Effector memory CD4-positive, alpha-beta T cell (primary cell): ENCODE results near the gene CNTRL.
A peak's percentile ranks its signal among the peaks of the same experiment; 100 is the strongest.

Experiments used
- DNase-seq, 3 donors: peaks; one replicate each; pipeline ENCODE4 v3.0.0-alpha.2; 2020
- H3K27ac ChIP-seq: 2 replicates; pipeline ENCODE4 v1.7.0; 2013; ENCODE audit warnings: mild to moderate bottlenecking, low read length, moderate library complexity; ENCODE audit not compliant: insufficient read depth, poor library complexity, severe bottlenecking
- H3K27me3 ChIP-seq: replicated peaks from 2 replicates; pipeline ENCODE4 v1.7.0; 2013; ENCODE audit warnings: mild to moderate bottlenecking, low read length; ENCODE audit not compliant: insufficient read depth, control insufficient read depth, poor library complexity, severe bottlenecking
- H3K36me3 ChIP-seq: 2 replicates; pipeline ENCODE4 v1.7.0; 2013; ENCODE audit warnings: mild to moderate bottlenecking, low read length, moderate library complexity; ENCODE audit not compliant: control insufficient read depth, insufficient read depth
- H3K4me1 ChIP-seq: 2 replicates; pipeline ENCODE4 v1.7.0; 2013; ENCODE audit warnings: low read length, mild to moderate bottlenecking; ENCODE audit not compliant: control insufficient read depth, insufficient read depth, poor library complexity, severe bottlenecking
- H3K4me3 ChIP-seq: 2 replicates; pipeline ENCODE4 v1.7.0; 2013; ENCODE audit warnings: low read length, low read depth, mild to moderate bottlenecking; ENCODE audit not compliant: insufficient read depth, poor library complexity, severe bottlenecking
- H3K9me3 ChIP-seq: 2 replicates; pipeline ENCODE4 v1.7.0; 2013; ENCODE audit warnings: mild to moderate bottlenecking, low read length, moderate library complexity; ENCODE audit not compliant: control insufficient read depth

Gene CNTRL

DNA sequence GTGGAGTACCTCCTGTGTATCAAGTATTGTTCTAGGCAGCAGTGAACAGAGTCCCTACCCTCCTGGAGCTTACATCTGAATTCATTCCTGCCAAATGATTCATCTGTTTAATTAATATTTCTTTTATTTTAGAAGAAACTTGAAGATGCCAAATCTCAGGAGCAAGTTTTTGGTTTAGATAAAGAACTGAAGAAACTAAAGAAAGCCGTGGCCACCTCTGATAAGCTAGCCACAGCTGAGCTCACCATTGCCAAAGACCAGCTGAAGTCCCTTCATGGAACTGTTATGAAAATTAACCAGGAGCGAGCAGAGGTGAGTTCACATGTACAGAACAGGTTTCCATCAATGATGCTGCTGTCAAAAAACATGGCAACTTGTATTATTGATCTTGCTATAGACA is 69.0 kb downstream of the CNTRL start:
- Histone ChIP-seq H3K27me3 (no peaks in the 10 kb centered on the region), H3K9me3 (no peaks in the 10 kb centered on the region), H3K4me1 (no peaks in the 10 kb centered on the region), H3K4me3 (no peak overlapping the region), H3K36me3 (peaks cover 94% of the 10 kb centered on the region), H3K27ac (no peak overlapping the region)
- DNase-seq = no peak

DNA sequence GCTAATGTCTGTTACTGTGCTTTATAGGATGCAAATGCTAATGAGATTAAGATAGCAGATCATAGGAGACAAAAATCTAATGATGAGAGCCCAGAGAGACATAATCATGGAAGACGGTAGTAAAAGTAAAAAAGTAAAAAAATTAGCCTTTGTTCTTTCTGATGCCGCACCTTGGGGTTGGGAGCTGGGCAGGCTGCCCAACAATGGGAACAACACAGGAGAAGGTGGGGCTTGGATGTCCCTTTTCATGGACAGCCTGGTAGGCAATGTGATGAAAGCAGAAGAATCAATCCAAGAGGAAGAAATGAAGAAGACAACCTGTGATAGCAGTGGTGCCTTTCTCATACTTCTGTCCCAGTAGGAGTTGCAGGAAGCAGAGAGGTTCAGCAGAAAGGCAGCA is 69.7 kb downstream of the CNTRL start:
- H3K27me3 ChIP-seq = no peaks in the 10 kb centered on the region
- no peak overlapping the region for H3K27ac ChIP-seq
- DNase-seq = no peak
- H3K9me3 ChIP-seq = no peaks in the 10 kb centered on the region
- peaks cover 91% of the 10 kb centered on the region for H3K36me3 ChIP-seq
- no peaks in the 10 kb centered on the region for H3K4me1 ChIP-seq
- no peak overlapping the region for H3K4me3 ChIP-seq

- Histone ChIP-seq H3K9me3 (no peaks in the 10 kb centered on the region), H3K27ac (no peak overlapping the region), H3K4me3 (no peak overlapping the region), H3K4me1 (no peaks in the 10 kb centered on the region), H3K27me3 (no peaks in the 10 kb centered on the region), H3K36me3 (peaks cover 75% of the 10 kb centered on the region)
- no peak for DNase-seq
These were observed 75.4 kb downstream of the CNTRL start for GRCh38 chr9:121150188-121150587.

DNA sequence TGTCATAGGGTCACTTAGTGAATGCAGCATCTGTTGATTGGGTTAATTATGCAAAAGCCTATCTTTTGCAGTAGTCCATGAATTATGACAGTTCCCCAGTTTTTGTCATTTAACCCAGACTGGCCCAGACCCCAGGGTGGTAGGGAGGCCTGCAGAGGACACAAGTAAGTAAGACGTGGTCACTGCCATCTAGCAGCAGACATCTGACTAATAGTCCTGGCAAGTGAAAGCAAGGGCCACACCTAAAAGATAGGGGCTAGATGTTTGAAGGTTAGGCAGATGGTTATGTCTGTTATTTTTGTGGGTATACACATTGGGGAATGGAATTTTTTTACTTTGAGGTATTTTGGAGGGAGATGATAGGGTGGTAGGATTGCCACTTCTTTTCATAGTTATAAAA is 78.9 kb downstream of the CNTRL start:
- no peak overlapping the region for H3K4me3 ChIP-seq
- DNase-seq = no peak
- H3K9me3 ChIP-seq = no peaks in the 10 kb centered on the region
- no peaks in the 10 kb centered on the region for H3K4me1 ChIP-seq
- peaks cover 67% of the 10 kb centered on the region for H3K36me3 ChIP-seq
- H3K27ac ChIP-seq = no peak overlapping the region
- H3K27me3 ChIP-seq = no peaks in the 10 kb centered on the region

DNA sequence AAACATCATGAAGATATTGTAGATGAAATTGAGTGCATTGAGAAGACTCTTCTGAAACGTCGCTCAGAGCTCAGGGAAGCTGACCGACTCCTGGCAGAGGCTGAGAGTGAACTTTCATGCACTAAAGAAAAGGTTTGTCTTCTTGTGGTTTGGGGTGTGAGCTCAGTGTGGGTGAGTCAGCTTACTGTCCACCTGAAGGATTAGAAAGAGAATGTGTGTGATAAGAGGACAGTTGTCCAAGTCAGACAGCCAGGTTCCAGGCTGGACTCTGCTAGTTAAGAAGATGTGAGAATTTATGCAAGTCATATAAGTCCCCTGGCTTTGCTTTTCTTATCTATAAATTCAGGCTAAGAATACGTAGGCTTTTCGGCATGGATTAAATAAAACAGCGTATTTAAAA is 80.0 kb downstream of the CNTRL start:
- H3K27me3 ChIP-seq = no peaks in the 10 kb centered on the region
- H3K9me3 ChIP-seq = no peaks in the 10 kb centered on the region
- H3K36me3 ChIP-seq = peaks cover 71% of the 10 kb centered on the region
- no peaks in the 10 kb centered on the region for H3K4me1 ChIP-seq
- H3K27ac ChIP-seq = no peak overlapping the region
- no peak for DNase-seq
- H3K4me3 ChIP-seq = no peak overlapping the region

DNA sequence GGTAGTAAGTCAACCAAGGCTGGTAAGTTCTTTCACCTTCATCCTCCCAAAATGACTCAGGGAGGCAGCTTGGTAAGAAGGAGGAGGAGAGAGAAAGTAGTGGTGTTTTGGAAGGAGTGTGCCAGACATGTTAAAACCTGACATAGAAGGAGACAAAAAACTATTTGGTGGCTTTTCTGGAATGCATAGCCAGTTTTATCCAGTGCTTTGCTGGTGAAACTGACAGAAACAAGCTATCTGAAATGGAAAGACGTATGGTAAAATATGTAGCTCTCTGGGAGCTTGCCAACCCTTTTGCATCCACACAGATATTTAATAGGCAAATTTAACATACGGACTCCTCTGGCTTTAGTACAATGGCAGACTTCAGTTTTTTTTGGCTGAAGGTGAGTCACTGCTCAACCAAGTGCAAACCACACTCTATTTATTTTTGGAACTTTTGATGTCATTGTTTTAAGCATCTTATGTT is 81.5 kb downstream of the CNTRL start:
- no peak overlapping the region for H3K27ac ChIP-seq
- no peaks in the 10 kb centered on the region for H3K4me1 ChIP-seq
- DNase-seq = no peak
- H3K27me3 ChIP-seq = no peaks in the 10 kb centered on the region
- no peak overlapping the region for H3K4me3 ChIP-seq
- peaks cover 69% of the 10 kb centered on the region for H3K36me3 ChIP-seq
- no peaks in the 10 kb centered on the region for H3K9me3 ChIP-seq

- Histone ChIP-seq H3K36me3 (peaks cover 74% of the 10 kb centered on the region), H3K27me3 (no peaks in the 10 kb centered on the region), H3K4me1 (no peaks in the 10 kb centered on the region), H3K4me3 (no peak overlapping the region), H3K27ac (no peak overlapping the region), H3K9me3 (no peaks in the 10 kb centered on the region)
- DNase-seq = no peak
These were observed 83.2 kb downstream of the CNTRL start for GRCh38 chr9:121157939-121158338.

DNA sequence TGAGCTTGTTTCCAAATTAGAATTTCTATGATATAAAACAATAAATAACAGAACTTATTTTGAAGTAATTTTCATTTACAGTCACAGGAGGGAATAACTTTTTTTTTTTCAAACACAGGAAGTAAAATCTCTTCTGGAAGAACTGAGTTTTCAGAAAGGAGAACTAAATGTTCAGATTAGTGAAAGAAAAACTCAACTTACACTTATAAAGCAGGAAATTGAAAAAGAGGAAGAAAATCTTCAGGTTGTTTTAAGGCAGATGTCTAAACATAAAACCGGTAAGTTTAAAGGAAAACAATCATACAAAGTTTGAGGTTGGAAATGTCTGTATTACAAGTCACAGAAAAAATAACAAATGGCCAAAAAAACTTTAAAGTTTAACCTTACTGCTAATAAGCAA is 85.3 kb downstream of the CNTRL start:
- H3K27ac ChIP-seq = no peak overlapping the region

GRCh38 chr9:121168052-121168451 is 93.3 kb downstream of the CNTRL start:
- peaks cover 71% of the 10 kb centered on the region for H3K36me3 ChIP-seq

More for the DNA sequence above, 85.3 kb downstream of the CNTRL start:
- no peak for DNase-seq
- H3K9me3 ChIP-seq = no peaks in the 10 kb centered on the region
- H3K36me3 ChIP-seq = peaks cover 65% of the 10 kb centered on the region
- H3K4me1 ChIP-seq = no peaks in the 10 kb centered on the region
- H3K4me3 ChIP-seq = no peak overlapping the region
- no peaks in the 10 kb centered on the region for H3K27me3 ChIP-seq

GRCh38 chr9:121169094-121169601 is 94.4 kb downstream of the CNTRL start:
- Histone ChIP-seq H3K4me1 (peaks cover 7% of the 10 kb centered on the region), H3K9me3 (no peaks in the 10 kb centered on the region), H3K36me3 (peaks cover 77% of the 10 kb centered on the region), H3K4me3 (no peak overlapping the region), H3K27ac (peak overlapping the region; percentile 29), H3K27me3 (no peaks in the 10 kb centered on the region)
- DNase-seq = no peak

More at GRCh38 chr9:121168052-121168451, 93.3 kb downstream of the CNTRL start:
- H3K27ac ChIP-seq = peak overlapping the region; percentile 22
- H3K4me3 ChIP-seq = no peak overlapping the region
- H3K9me3 ChIP-seq = no peaks in the 10 kb centered on the region
- peaks cover 7% of the 10 kb centered on the region for H3K4me1 ChIP-seq
- DNase-seq = no peak
- H3K27me3 ChIP-seq = no peaks in the 10 kb centered on the region
